ENCODE measurements around the gene ASS1. TPM values are rescaled to one million over a fixed set of nuclear protein-coding genes. Genes with fewer than 3 reads are reported as not detected.

ASS1 gene
- total RNA-seq, 1 donor from 2014 or later = 71.3 TPM

- H3K4me1 ChIP-seq = peaks cover 100% of the 10 kb centered on the region
- DNase-seq = no peak
- no peak overlapping the region for H3K27ac ChIP-seq (replicated peaks)
- no peaks in the 10 kb centered on the region for H3K27me3 ChIP-seq (ENCODE audit: low read depth)
- H3K4me3 ChIP-seq = no peak overlapping the region
- TF ChIP-seq CTCF (IDR thresholded peaks at IDR 0.05; ENCODE audit: borderline replicate concordance) = no peak
- H3K9me3 ChIP-seq (replicated peaks) = no peaks in the 10 kb centered on the region
- H3K36me3 ChIP-seq = no peaks in the 10 kb centered on the region
- intact Hi-C loops (cut with micrococcal nuclease) = no loop called here
Observed at GRCh38 chr9:130448771-130449603, 4.2 kb downstream of the ASS1 start.

- Histone ChIP-seq H3K4me1 (peaks cover 88% of the 10 kb centered on the region), H3K4me3 (no peak overlapping the region), H3K36me3 (no peaks in the 10 kb centered on the region), H3K27me3 (ENCODE audit: low read depth) (no peaks in the 10 kb centered on the region), H3K27ac (replicated peaks) (peak overlapping the region; percentile 92), H3K9me3 (replicated peaks) (no peaks in the 10 kb centered on the region)
- intact Hi-C loops (cut with micrococcal nuclease) = no loop called here
- no peak for DNase-seq
- no peak for TF ChIP-seq CTCF (IDR thresholded peaks at IDR 0.05; ENCODE audit: borderline replicate concordance)
Observed at GRCh38 chr9:130450344-130451003, 5.7 kb downstream of the ASS1 start.

- Histone ChIP-seq H3K27ac (replicated peaks) (peak overlapping the region; percentile 92), H3K4me1 (peaks cover 83% of the 10 kb centered on the region), H3K9me3 (replicated peaks) (no peaks in the 10 kb centered on the region), H3K27me3 (ENCODE audit: low read depth) (no peaks in the 10 kb centered on the region), H3K36me3 (no peaks in the 10 kb centered on the region), H3K4me3 (peak overlapping the region; percentile 5)
- TF ChIP-seq CTCF (IDR thresholded peaks at IDR 0.05; ENCODE audit: borderline replicate concordance) = no peak
- peak; percentile 38 for DNase-seq
- intact Hi-C loops (cut with micrococcal nuclease) = no loop called here
Observed at GRCh38 chr9:130451004-130451390, 6.2 kb downstream of the ASS1 start.

- Histone ChIP-seq H3K4me1 (peaks cover 75% of the 10 kb centered on the region), H3K27me3 (ENCODE audit: low read depth) (no peaks in the 10 kb centered on the region), H3K27ac (replicated peaks) (peak overlapping the region; percentile 92), H3K36me3 (no peaks in the 10 kb centered on the region), H3K4me3 (peak overlapping the region; percentile 5), H3K9me3 (replicated peaks) (no peaks in the 10 kb centered on the region)
- peak; percentile 84 for DNase-seq
- TF ChIP-seq CTCF (IDR thresholded peaks at IDR 0.05; ENCODE audit: borderline replicate concordance) = peak; percentile 60
- intact Hi-C loops (cut with micrococcal nuclease) = no loop called here
Observed at GRCh38 chr9:130451509-130452388, 7.0 kb downstream of the ASS1 start.

GRCh38 chr9:130452835-130453234 lies 8.1 kb downstream of the ASS1 start:
- Histone ChIP-seq H3K27ac (replicated peaks) (peak overlapping the region; percentile 92), H3K4me1 (peaks cover 64% of the 10 kb centered on the region), H3K27me3 (ENCODE audit: low read depth) (no peaks in the 10 kb centered on the region), H3K9me3 (replicated peaks) (no peaks in the 10 kb centered on the region), H3K4me3 (no peak overlapping the region), H3K36me3 (no peaks in the 10 kb centered on the region)
- no peak for DNase-seq
- no peak for TF ChIP-seq CTCF (IDR thresholded peaks at IDR 0.05; ENCODE audit: borderline replicate concordance)
- intact Hi-C loops (cut with micrococcal nuclease) = no loop called here
